Left renal cortex interstitium (tissue), 4 donors: ENCODE data around the gene SNX10. TPM values are rescaled to one million over a fixed set of nuclear protein-coding genes. Genes with fewer than 3 reads are reported as not detected.

Source experiments
- DNase-seq, 4 donors: peaks; one replicate each; pipeline ENCODE4 v3.0.0-alpha.2; 2013; ENCODE audit warnings: low read depth in 4 of 4, low spot score in 2 of 4, missing footprints in 1 of 4
- polyA plus RNA-seq, 4 donors: library from polyadenylated mRNA; unstranded; fragments of 120-200 nt; gene quantifications; one replicate each; pipeline ENCODE4 v1.2.1, GENCODE V29; 2013; ENCODE audit not compliant: insufficient read length in 4 of 4

The SNX10 gene
- polyA plus RNA-seq, 4 donors: 18.5 to 23.5 (median 19.4) TPM

GRCh38 chr7:26365077-26365900, 73.6 kb downstream of the SNX10 start:
- DNase-seq: peak in 2 of 4 donors; percentile 75 to 79

GRCh38 chr7:26365901-26366275, 74.2 kb downstream of the SNX10 start:
- DNase-seq: no peak

- no peak for DNase-seq
Measured at GRCh38 chr7:26367219-26367711, 75.6 kb downstream of the SNX10 start.

- no peak for DNase-seq
Measured at GRCh38 chr7:26368542-26368941, 76.9 kb downstream of the SNX10 start.

GRCh38 chr7:26369593-26369992, 77.9 kb downstream of the SNX10 start:
- DNase-seq: peak in 2 of 4 donors; percentile 60 to 74

GRCh38 chr7:26370011-26370410, 78.3 kb downstream of the SNX10 start:
- DNase-seq: peak in 1 of 4 donors; percentile 29

- no peak for DNase-seq
Measured at GRCh38 chr7:26372249-26372648, 80.6 kb downstream of the SNX10 start.

- no peak for DNase-seq
Measured at GRCh38 chr7:26372704-26373103, 81.0 kb downstream of the SNX10 start.

GRCh38 chr7:26374647-26375373, 83.1 kb downstream of the SNX10 start:
- DNase-seq: no peak

- DNase-seq: peak in 1 of 4 donors; percentile 69
Measured at GRCh38 chr7:26375726-26376174, 84.1 kb downstream of the SNX10 start.

GRCh38 chr7:26376175-26376917, 84.7 kb downstream of the SNX10 start:
- DNase-seq: peak in 1 of 4 donors; percentile 70

GRCh38 chr7:26378016-26378415, 86.4 kb downstream of the SNX10 start:
- no peak for DNase-seq

- no peak for DNase-seq
Measured at GRCh38 chr7:26379711-26380110, 88.0 kb downstream of the SNX10 start.

GRCh38 chr7:26381476-26382353, 90.1 kb downstream of the SNX10 start:
- DNase-seq: no peak

GRCh38 chr7:26385240-26385639, 93.6 kb downstream of the SNX10 start:
- DNase-seq: no peak

GRCh38 chr7:26387731-26388130, 96.1 kb downstream of the SNX10 start:
- no peak for DNase-seq

- DNase-seq: no peak
Measured at GRCh38 chr7:26388256-26388655, 96.6 kb downstream of the SNX10 start.

GRCh38 chr7:26390016-26390415, 98.4 kb downstream of the SNX10 start:
- DNase-seq: no peak

- no peak for DNase-seq
Measured at GRCh38 chr7:26393818-26394217, 102.2 kb downstream of the SNX10 start.

- no peak for DNase-seq
Measured at GRCh38 chr7:26397332-26397731, 105.7 kb downstream of the SNX10 start.
